CD4-positive, alpha-beta T cell (primary cell): ENCODE data around the gene ICAM3. TPM values are rescaled to one million over a fixed set of nuclear protein-coding genes. Genes with fewer than 3 reads are reported as not detected.
"Not testable (repeated sequence)": the region's sequence is repeated elsewhere in the genome, so short reads cannot be mapped to it uniquely, and the experiment has no call there.

ENCODE experiments used
- ATAC-seq: fragments of 200-7000 bp; cut with Tn5 transposase; one replicate; pipeline ENCODE4 v1.10.0; 2022; ENCODE audit warnings: mild to moderate bottlenecking; ENCODE audit not compliant: poor library complexity
- CTCF ChIA-PET: fragments of 350-600 bp; sonication (Branson Sonifier 250); formaldehyde crosslinking; loops from one replicate; lab custom pipeline; 2021; ENCODE audit warnings: antibody characterized with exemption, inconsistent platforms; lab: Charles Lee
- POLR2A ChIA-PET: fragments of 350-600 bp; sonication (Branson Sonifier 250); formaldehyde crosslinking; loops from one replicate; lab custom pipeline; 2021; ENCODE audit warnings: antibody characterized with exemption, inconsistent platforms; lab: Charles Lee
- DNase-seq, 14 experiments: peaks; one replicate each; pipeline ENCODE4 v3.0.0-alpha.2; 2013 to 2020; ENCODE audit warnings: mixed read lengths in 2 of 14
- H3K27ac ChIP-seq, 2 donors: one replicate each; pipeline versions ENCODE4 v1.5.1 to v1.7.0; 2013; ENCODE audit warnings: low read length in 2 of 2, low read depth in 1 of 2, mild to moderate bottlenecking in 1 of 2
- H3K27me3 ChIP-seq, 2 experiments: 1 replicate in 1 of 2; 2 replicates in 1 of 2; pipeline versions ENCODE4 v1.6.1 to v1.7.0; 2013; ENCODE audit warnings: low read length in 2 of 2, control low read depth in 1 of 2, mild to moderate bottlenecking in 1 of 2, moderate library complexity in 1 of 2; ENCODE audit not compliant: insufficient read depth in 2 of 2, control insufficient read depth in 1 of 2
- H3K36me3 ChIP-seq: one replicate; pipeline ENCODE4 v1.6.1; 2013; ENCODE audit warnings: low read length, control low read depth; ENCODE audit not compliant: insufficient read depth
- H3K4me1 ChIP-seq: one replicate; pipeline ENCODE4 v1.6.1; 2013; ENCODE audit warnings: low read length, control low read depth; ENCODE audit not compliant: insufficient read depth
- H3K4me3 ChIP-seq: one replicate; pipeline ENCODE4 v1.5.1; 2013; ENCODE audit warnings: mild to moderate bottlenecking, low read length, moderate library complexity
- H3K9me3 ChIP-seq, 2 experiments: 1 replicate in 1 of 2; 2 replicates in 1 of 2; pipeline versions ENCODE4 v1.6.1 to v1.7.0; 2013; ENCODE audit warnings: low read length in 2 of 2, mild to moderate bottlenecking in 2 of 2, control low read depth in 1 of 2, moderate library complexity in 1 of 2; ENCODE audit not compliant: control insufficient read depth in 1 of 2, insufficient read depth in 1 of 2
- H3K27ac Mint-ChIP-seq: one replicate; pipeline ENCODE4 v1.8.0; 2020; ENCODE audit warnings: mixed read lengths
- H3K27me3 Mint-ChIP-seq: one replicate; pipeline ENCODE4 v1.8.0; 2021; ENCODE audit warnings: mixed read lengths
- H3K36me3 Mint-ChIP-seq: one replicate; pipeline ENCODE4 v1.8.0; 2021; ENCODE audit warnings: low read depth, mixed read lengths
- H3K4me1 Mint-ChIP-seq: one replicate; pipeline ENCODE4 v1.8.0; 2021; ENCODE audit warnings: low read depth, mixed read lengths
- H3K4me3 Mint-ChIP-seq: one replicate; pipeline ENCODE4 v1.8.0; 2020; ENCODE audit warnings: mild to moderate bottlenecking, mixed read lengths
- H3K9me3 Mint-ChIP-seq: one replicate; pipeline ENCODE4 v1.8.0; 2020; ENCODE audit warnings: mixed read lengths
- CTCF ChIP-seq: fragments of 200-600 bp; IDR thresholded peaks from one replicate; pipeline ENCODE4 v1.8.0; 2022; ENCODE audit warnings: antibody characterized with exemption, mild to moderate bottlenecking
- intact Hi-C, 2 experiments: fragments of 100-400 bp; cut with DNase I in 1 of 2; cut with micrococcal nuclease in 1 of 2; formaldehyde crosslinking; loops; one replicate each; pipeline versions ENCODE4 v1.15.1 to v1.9.0; 2023 to 2025; cut with DNase I, micrococcal nuclease
- total RNA-seq, 174 experiments: library from RNA in 2 of 174; stranded (reverse) in 2 of 174; gene quantifications; one replicate each; pipeline ENCODE4 v1.2.3 and lab custom pipeline; 2021 to 2026

The ICAM3 gene
- total RNA-seq, 2 experiments from 2014 or later = 164 to 173 TPM

GRCh38 chr19:10374931-10375330, 35.5 kb upstream of the ICAM3 start:
- no peaks in the 10 kb centered on the region for H3K27me3 ChIP-seq
- H3K9me3 ChIP-seq = no peaks in the 10 kb centered on the region
- no peak for TF ChIP-seq CTCF
- no peak for DNase-seq
- no peak overlapping the region for H3K4me3 ChIP-seq
- ChIA-PET CTCF (no interaction called here), POLR2A (no interaction called here)
- intact Hi-C loops = no loop called here
- Mint-ChIP-seq H3K9me3 (no peaks in the 10 kb centered on the region), H3K27me3 (no peaks in the 10 kb centered on the region), H3K4me3 (peak overlapping the region; percentile 15), H3K27ac (no peak overlapping the region), H3K36me3 (peaks cover 44% of the 10 kb centered on the region), H3K4me1 (peaks cover 12% of the 10 kb centered on the region)
- peaks cover 16% of the 10 kb centered on the region for H3K4me1 ChIP-seq
- peaks cover 29% of the 10 kb centered on the region for H3K36me3 ChIP-seq
- ATAC-seq = no peak
- no peak overlapping the region for H3K27ac ChIP-seq

GRCh38 chr19:10372690-10373089, 33.3 kb upstream of the ICAM3 start:
- H3K27me3 Mint-ChIP-seq = no peaks in the 10 kb centered on the region
- intact Hi-C loops = no loop called here
- H3K27me3 ChIP-seq = no peaks in the 10 kb centered on the region
- no peak overlapping the region for H3K4me3 ChIP-seq
- H3K9me3 Mint-ChIP-seq = no peaks in the 10 kb centered on the region
- no peak for TF ChIP-seq CTCF
- H3K27ac ChIP-seq = no peak overlapping the region
- H3K4me3 Mint-ChIP-seq = no peak overlapping the region
- CTCF ChIA-PET = interaction anchor here (1.1 kb wide), 1 partner anchor 18 kb away, joined by 4 read pairs; no protein-coding TSS in a partner anchor
- no peaks in the 10 kb centered on the region for H3K4me1 ChIP-seq
- ATAC-seq (no peak), DNase-seq (peak in 3 of 14 experiments; percentile 21 to 59 (median 53))
- H3K27ac Mint-ChIP-seq = no peak overlapping the region
- peaks cover 39% of the 10 kb centered on the region for H3K36me3 ChIP-seq
- POLR2A ChIA-PET = no interaction called here
- no peaks in the 10 kb centered on the region for H3K9me3 ChIP-seq
- H3K36me3 Mint-ChIP-seq = peaks cover 53% of the 10 kb centered on the region
- no peaks in the 10 kb centered on the region for H3K4me1 Mint-ChIP-seq

- no peak for DNase-seq
- no peaks in the 10 kb centered on the region for H3K9me3 ChIP-seq
- ATAC-seq = no peak
- Mint-ChIP-seq H3K4me1 (no peaks in the 10 kb centered on the region), H3K9me3 (no peaks in the 10 kb centered on the region), H3K36me3 (peaks cover 68% of the 10 kb centered on the region), H3K4me3 (no peak overlapping the region), H3K27ac (no peak overlapping the region), H3K27me3 (no peaks in the 10 kb centered on the region)
- no peak overlapping the region for H3K4me3 ChIP-seq
- no peaks in the 10 kb centered on the region for H3K4me1 ChIP-seq
- peaks cover 63% of the 10 kb centered on the region for H3K36me3 ChIP-seq
- POLR2A ChIA-PET = no interaction called here
- no peaks in the 10 kb centered on the region for H3K27me3 ChIP-seq
- H3K27ac ChIP-seq = no peak overlapping the region
- intact Hi-C loops = no loop called here
- TF ChIP-seq CTCF = no peak
- CTCF ChIA-PET = no interaction called here
Observed at GRCh38 chr19:10368101-10368803, 28.8 kb upstream of the ICAM3 start.

- peaks cover 72% of the 10 kb centered on the region for H3K36me3 ChIP-seq
Observed at GRCh38 chr19:10366950-10367512, 27.6 kb upstream of the ICAM3 start.

More at GRCh38 chr19:10366950-10367512, 27.6 kb upstream of the ICAM3 start:
- H3K9me3 Mint-ChIP-seq, H3K4me1 ChIP-seq, H3K27me3 ChIP-seq, POLR2A ChIA-PET, CTCF ChIA-PET, H3K4me3 Mint-ChIP-seq, H3K27ac Mint-ChIP-seq, H3K9me3 ChIP-seq, DNase-seq, H3K27me3 Mint-ChIP-seq, H3K27ac ChIP-seq, H3K4me3 ChIP-seq, H3K4me1 Mint-ChIP-seq, ATAC-seq, intact Hi-C loops: not testable (repeated sequence)
- H3K36me3 Mint-ChIP-seq = peaks cover 73% of the 10 kb centered on the region
